GM12865 (cell line): ENCODE measurements around the gene NAGPA.

ENCODE experiments used
- DNase-seq: peaks from one replicate; pipeline ENCODE4 v3.0.0; 2010; ENCODE audit warnings: low read depth
- H3K4me3 ChIP-seq: 2 replicates; pipeline ENCODE4 v1.5.1; 2011; ENCODE audit warnings: mild to moderate bottlenecking, low read depth, low read length, control low read depth
- CTCF ChIP-seq: IDR thresholded peaks from 2 replicates; pipeline ENCODE4 v1.5.1; 2011; ENCODE audit warnings: low read length, control low read depth, low read depth, inconsistent platforms; ENCODE audit not compliant: insufficient read depth; ENCODE audit errors: missing control alignments

Gene NAGPA

GRCh38 chr16:4979164-4979563, 54.6 kb downstream of the NAGPA start:
- DNase-seq: no peak
- H3K4me3 ChIP-seq: no peak overlapping the region
- no peak for TF ChIP-seq CTCF

GRCh38 chr16:4976611-4977145, 57.1 kb downstream of the NAGPA start:
- no peak for DNase-seq
- no peak overlapping the region for H3K4me3 ChIP-seq
- TF ChIP-seq CTCF: no peak

GRCh38 chr16:4976079-4976478, 57.7 kb downstream of the NAGPA start:
- peak; percentile 76 for DNase-seq

More at GRCh38 chr16:4976079-4976478, 57.7 kb downstream of the NAGPA start:
- TF ChIP-seq CTCF: no peak
- no peak overlapping the region for H3K4me3 ChIP-seq
